Effector memory CD4-positive, alpha-beta T cell (primary cell): ENCODE results near the gene TAL1.

ENCODE experiments used
- DNase-seq, 3 donors: peaks; one replicate each; pipeline ENCODE4 v3.0.0-alpha.2; 2020
- H3K27ac ChIP-seq: 2 replicates; pipeline ENCODE4 v1.7.0; 2013; ENCODE audit warnings: mild to moderate bottlenecking, low read length, moderate library complexity; ENCODE audit not compliant: insufficient read depth, poor library complexity, severe bottlenecking
- H3K27me3 ChIP-seq: replicated peaks from 2 replicates; pipeline ENCODE4 v1.7.0; 2013; ENCODE audit warnings: mild to moderate bottlenecking, low read length; ENCODE audit not compliant: insufficient read depth, control insufficient read depth, poor library complexity, severe bottlenecking
- H3K36me3 ChIP-seq: 2 replicates; pipeline ENCODE4 v1.7.0; 2013; ENCODE audit warnings: mild to moderate bottlenecking, low read length, moderate library complexity; ENCODE audit not compliant: control insufficient read depth, insufficient read depth
- H3K4me1 ChIP-seq: 2 replicates; pipeline ENCODE4 v1.7.0; 2013; ENCODE audit warnings: low read length, mild to moderate bottlenecking; ENCODE audit not compliant: control insufficient read depth, insufficient read depth, poor library complexity, severe bottlenecking
- H3K4me3 ChIP-seq: 2 replicates; pipeline ENCODE4 v1.7.0; 2013; ENCODE audit warnings: low read length, low read depth, mild to moderate bottlenecking; ENCODE audit not compliant: insufficient read depth, poor library complexity, severe bottlenecking
- H3K9me3 ChIP-seq: 2 replicates; pipeline ENCODE4 v1.7.0; 2013; ENCODE audit warnings: mild to moderate bottlenecking, low read length, moderate library complexity; ENCODE audit not compliant: control insufficient read depth

TAL1 gene

DNA sequence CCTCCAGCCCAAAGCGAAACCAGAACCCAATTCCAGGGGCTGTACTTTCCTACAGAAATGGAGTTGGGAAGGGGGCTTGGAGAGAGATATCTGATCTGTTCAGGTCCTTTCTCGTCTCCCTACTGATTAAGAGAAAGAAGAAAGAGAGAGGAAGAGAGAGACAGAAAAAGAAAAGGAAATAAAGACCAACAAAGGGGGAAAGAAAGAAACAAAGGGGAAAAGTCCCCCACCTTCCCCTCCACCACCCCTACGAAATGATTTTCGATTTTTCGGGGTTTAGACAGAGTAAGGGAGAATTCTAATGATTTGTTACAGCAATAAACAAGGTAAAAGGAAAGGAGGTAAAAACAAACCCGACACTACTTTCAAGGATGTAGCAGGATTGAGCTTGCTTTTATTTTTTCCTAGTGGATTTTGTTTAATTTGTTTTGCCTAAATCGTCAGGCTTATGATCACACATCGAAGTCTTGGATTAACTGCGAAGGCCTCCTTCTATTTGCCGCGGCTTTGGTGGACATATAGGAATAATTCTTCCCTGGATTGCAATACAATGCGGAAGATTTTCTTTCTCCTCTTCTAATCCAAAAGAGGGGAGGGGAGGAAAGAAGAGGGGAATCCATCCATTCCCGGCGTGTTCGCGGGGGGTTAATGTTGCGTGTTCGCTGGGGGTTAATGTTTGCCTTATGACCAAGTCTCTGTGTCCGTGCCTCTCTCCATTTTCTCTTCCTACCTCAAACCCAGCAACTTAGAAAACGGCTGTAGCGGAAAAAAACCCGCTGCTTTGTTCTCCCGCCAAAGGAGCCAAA is 1.9 kb downstream of the TAL1 start:
- Histone ChIP-seq H3K4me3 (peak overlapping the region; percentile 12), H3K4me1 (peaks cover 26% of the 10 kb centered on the region), H3K27ac (no peak overlapping the region), H3K36me3 (no peaks in the 10 kb centered on the region), H3K27me3 (peaks cover 73% of the 10 kb centered on the region), H3K9me3 (no peaks in the 10 kb centered on the region)
- DNase-seq = no peak

DNA sequence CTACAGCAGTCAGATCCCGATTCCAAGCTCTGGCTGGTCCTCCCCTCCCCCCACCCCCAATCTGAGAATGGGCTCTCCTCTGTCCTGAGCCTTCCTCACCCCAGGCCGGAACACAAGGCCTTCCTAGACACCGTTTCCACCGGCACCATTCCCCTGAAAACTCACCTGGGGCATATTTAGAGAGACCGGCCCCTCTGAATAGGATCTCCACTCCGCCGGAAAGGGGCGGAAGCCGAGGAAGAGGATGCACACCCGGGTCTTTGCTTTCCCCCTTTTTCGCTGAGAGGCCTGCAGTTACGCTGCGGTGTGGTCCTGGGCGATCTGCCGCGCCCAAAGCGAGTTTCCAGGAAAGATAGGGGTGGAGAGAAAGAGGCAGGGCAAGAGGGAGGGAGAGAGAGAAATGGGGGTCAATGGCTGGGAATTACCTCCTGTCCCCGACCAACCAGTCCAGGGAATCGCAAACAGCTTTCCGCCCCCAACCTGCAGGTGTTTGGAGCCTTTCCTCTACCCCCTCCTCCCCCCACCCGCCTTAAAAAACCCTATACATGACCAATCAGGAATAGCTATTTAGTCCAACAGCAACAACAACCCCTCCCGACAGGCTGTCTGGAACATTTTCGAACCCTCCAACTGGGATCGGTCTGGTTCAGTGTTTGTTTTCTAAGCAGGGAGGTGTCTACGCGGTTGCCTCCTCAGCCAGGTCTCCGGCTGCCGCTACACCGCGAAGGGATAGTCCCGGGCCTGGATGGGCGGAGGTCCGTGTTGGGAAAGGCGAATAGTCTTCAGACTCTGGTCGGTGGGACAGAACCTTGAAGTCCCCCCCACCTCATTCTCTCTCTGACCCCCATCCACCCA is 2.8 kb downstream of the TAL1 start:
- peak overlapping the region; percentile 12 for H3K4me3 ChIP-seq
- no peak for DNase-seq
- peaks cover 79% of the 10 kb centered on the region for H3K27me3 ChIP-seq
- H3K9me3 ChIP-seq = no peaks in the 10 kb centered on the region
- no peak overlapping the region for H3K27ac ChIP-seq
- H3K36me3 ChIP-seq = no peaks in the 10 kb centered on the region
- peaks cover 28% of the 10 kb centered on the region for H3K4me1 ChIP-seq

DNA sequence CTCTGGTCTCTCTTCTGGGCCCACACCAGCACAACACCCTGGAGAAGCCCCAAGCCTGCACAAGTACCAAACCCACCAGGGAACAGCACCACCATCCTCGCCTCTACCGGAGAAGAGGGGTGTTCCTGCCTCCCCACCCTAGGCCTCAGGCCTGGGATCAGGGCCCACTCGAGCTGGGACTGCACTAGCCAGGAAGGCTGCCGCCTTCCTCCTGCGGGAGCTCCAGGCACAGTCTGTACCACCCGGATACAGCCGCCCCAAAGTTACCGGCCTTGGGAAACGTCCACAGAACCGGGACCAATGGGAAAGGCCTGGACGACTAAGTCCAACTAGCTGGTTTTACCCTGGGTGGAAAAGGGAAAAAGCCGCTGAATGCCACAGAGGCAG is 3.4 kb downstream of the TAL1 start:
- Histone ChIP-seq H3K27me3 (peaks cover 85% of the 10 kb centered on the region), H3K4me1 (peaks cover 28% of the 10 kb centered on the region), H3K27ac (no peak overlapping the region)

DNA sequence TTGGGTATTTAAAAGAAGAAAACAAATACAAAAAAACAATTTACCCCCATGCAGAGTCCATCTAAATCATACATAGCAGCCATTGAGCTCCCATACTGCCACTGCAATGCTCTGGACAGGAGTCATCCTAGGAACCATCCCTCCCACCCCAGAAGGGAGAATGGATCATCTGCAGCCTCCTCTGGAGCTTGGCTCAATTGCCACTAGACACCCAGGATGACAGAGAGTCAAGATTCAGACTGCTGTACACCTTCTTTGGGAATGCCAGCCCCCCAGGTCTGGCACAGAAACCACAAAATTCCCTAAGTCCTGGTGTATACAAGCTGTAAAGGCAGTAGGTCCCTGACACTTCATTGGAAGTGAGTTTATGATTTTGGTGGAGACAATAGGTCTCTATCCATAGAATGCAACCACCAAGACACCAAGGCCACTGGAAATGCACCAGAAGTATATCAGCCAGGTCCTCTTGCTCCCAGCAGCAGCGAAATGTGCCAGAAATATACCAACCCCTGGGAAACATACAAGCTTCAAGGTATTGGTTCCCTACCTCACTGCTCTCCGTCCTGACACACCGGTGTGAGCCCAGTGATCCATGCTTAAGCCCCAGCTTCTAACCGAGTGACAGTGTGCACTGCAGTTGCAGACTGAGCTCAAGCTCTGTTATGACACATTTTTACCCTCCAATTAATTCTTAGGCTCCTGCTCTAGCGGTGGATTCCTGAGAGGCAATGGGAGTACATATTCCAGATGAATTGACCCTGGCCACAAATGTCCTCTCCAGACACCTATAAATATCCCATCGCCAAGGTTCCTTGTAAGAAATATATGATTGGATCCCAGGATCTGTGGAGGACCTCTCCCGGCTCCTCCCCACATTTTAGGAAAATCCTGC is 4.4 kb downstream of the TAL1 start:
- H3K9me3 ChIP-seq = no peaks in the 10 kb centered on the region
- H3K4me1 ChIP-seq = peaks cover 28% of the 10 kb centered on the region
- no peak overlapping the region for H3K4me3 ChIP-seq
- H3K36me3 ChIP-seq = no peaks in the 10 kb centered on the region
- DNase-seq = no peak
- H3K27me3 ChIP-seq = peaks cover 86% of the 10 kb centered on the region
- no peak overlapping the region for H3K27ac ChIP-seq

More for the DNA sequence above, 3.4 kb downstream of the TAL1 start:
- Histone ChIP-seq H3K4me3 (no peak overlapping the region), H3K36me3 (no peaks in the 10 kb centered on the region), H3K9me3 (no peaks in the 10 kb centered on the region)
- DNase-seq = no peak

- Histone ChIP-seq H3K27ac (no peak overlapping the region), H3K4me3 (no peak overlapping the region), H3K36me3 (no peaks in the 10 kb centered on the region), H3K27me3 (peaks cover 82% of the 10 kb centered on the region), H3K4me1 (peaks cover 27% of the 10 kb centered on the region), H3K9me3 (no peaks in the 10 kb centered on the region)
- DNase-seq = no peak
Observed at GRCh38 chr1:47226839-47227215, 5.2 kb downstream of the TAL1 start.

- Histone ChIP-seq H3K27ac (no peak overlapping the region), H3K36me3 (no peaks in the 10 kb centered on the region), H3K9me3 (no peaks in the 10 kb centered on the region), H3K4me1 (peaks cover 22% of the 10 kb centered on the region), H3K27me3 (peaks cover 78% of the 10 kb centered on the region), H3K4me3 (no peak overlapping the region)
- no peak for DNase-seq
Observed at GRCh38 chr1:47226121-47226838, 5.7 kb downstream of the TAL1 start.

DNA sequence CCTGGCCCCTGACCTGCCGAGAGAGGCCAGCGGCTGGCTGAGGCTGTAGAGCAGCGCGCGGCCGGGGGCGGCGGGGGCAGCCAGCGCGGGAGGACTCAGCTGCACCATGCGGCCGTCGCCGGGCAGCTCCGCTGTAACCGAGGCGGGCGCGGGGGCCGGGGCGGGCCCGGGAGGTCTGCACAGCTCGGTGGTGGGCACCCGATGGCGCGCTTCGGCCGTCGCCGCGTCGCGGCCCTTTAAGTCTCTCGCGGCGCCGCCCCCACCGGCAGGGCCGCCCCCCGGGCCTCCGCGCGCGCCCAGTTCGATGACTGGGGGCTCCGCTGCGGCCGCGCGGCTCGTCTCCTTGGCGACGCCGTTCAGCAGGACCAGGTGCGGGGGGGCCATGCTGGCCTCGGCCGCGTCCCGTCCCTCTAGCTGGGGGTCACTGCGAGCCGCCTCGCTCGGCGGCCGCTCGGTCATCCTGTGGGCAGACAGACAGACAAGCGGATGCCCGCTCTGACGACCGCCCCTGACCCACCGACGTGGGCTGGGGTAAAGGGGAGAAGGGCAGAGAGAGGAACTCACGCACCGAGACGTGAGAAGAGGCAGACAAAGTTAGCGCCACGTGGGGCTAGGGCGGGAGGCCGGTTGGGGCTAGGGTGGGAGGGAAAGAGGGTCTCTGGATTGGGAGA is 6.5 kb downstream of the TAL1 start:
- Histone ChIP-seq H3K4me3 (no peak overlapping the region), H3K27ac (no peak overlapping the region)

DNA sequence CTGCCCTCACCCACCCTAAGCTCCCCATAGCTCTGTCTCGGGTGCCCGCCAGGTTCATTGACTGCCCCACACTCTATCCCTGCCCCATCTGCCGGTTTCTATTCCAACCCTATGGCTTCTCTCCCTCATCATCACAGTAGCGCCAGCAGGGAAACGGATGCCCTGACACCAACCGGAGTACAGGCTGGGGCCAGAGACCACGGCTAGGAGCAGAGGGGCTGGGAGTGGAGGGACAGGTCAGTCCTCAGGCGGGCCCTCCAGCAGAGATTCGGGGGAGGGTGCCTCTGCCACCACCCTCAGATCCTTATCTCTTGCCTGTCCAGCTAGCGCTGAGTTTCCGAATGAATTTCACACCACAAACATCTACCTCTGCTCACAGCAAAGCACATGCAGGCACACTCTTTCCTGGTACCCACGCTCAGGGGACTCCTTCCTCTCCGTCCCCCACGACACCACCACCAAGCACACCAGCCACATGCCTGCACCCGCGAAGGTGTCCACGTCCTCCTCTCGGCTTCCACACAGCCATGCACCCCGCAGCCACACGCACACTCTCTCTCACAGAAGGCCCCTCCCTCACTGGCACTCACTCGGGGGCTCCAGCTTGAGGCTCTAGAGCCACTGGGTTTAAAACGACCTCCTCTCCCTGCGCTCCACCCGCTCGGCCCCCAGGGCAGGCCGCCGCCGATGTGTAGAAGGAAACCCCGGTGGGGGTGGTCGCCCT is 7.2 kb downstream of the TAL1 start:
- H3K4me3 ChIP-seq = no peak overlapping the region
- H3K9me3 ChIP-seq = no peaks in the 10 kb centered on the region
- peaks cover 63% of the 10 kb centered on the region for H3K27me3 ChIP-seq
- H3K36me3 ChIP-seq = no peaks in the 10 kb centered on the region
- H3K4me1 ChIP-seq = peaks cover 10% of the 10 kb centered on the region
- DNase-seq = no peak
- no peak overlapping the region for H3K27ac ChIP-seq

More for the DNA sequence above, 6.5 kb downstream of the TAL1 start:
- peaks cover 70% of the 10 kb centered on the region for H3K27me3 ChIP-seq
- no peaks in the 10 kb centered on the region for H3K36me3 ChIP-seq
- H3K4me1 ChIP-seq = peaks cover 14% of the 10 kb centered on the region
- no peaks in the 10 kb centered on the region for H3K9me3 ChIP-seq
- DNase-seq = no peak
